OCI-LY1 (cell line): Measurements from ENCODE around the gene ATF7IP2.

Source experiments
- EZH2 ChIP-seq: fragments of 200-600 bp; sonication (generic), shearing (Covaris generic); IDR thresholded peaks from 2 replicates; pipeline ENCODE4 v1.8.0; 2017; ENCODE audit warnings: borderline replicate concordance, mixed run types, mild to moderate bottlenecking, antibody characterized with exemption, low read length, moderate library complexity, mixed read lengths
- TF ChIP-seq, protein P1 (sequence below): fragments of 200-600 bp; sonication (generic), shearing (Covaris generic); IDR thresholded peaks from 2 replicates; pipeline ENCODE4 v1.5.1; 2017; ENCODE audit warnings: mild to moderate bottlenecking, antibody characterized with exemption, low read length, moderate library complexity, mixed read lengths

DNA sequence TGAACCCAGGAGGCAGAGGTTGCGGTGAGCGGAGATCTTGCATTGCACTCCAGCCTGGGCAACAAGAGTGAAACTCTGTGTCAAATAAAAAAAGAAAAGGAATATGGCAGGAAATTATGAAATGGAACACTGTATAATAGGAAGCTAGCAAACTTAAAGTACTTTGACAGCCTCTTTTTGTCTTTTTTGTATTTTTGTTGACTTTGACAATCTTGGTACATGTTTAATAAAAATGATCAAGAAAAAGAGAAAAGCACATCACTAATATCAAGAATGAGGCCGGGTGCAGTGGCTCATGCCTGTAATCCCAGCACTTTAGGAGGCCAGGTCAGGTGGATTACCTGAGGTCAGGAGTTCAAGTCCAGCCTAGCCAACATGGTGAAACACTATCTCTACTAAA is 5.5 kb downstream of the ATF7IP2 start:
- TF ChIP-seq, protein P1, sequence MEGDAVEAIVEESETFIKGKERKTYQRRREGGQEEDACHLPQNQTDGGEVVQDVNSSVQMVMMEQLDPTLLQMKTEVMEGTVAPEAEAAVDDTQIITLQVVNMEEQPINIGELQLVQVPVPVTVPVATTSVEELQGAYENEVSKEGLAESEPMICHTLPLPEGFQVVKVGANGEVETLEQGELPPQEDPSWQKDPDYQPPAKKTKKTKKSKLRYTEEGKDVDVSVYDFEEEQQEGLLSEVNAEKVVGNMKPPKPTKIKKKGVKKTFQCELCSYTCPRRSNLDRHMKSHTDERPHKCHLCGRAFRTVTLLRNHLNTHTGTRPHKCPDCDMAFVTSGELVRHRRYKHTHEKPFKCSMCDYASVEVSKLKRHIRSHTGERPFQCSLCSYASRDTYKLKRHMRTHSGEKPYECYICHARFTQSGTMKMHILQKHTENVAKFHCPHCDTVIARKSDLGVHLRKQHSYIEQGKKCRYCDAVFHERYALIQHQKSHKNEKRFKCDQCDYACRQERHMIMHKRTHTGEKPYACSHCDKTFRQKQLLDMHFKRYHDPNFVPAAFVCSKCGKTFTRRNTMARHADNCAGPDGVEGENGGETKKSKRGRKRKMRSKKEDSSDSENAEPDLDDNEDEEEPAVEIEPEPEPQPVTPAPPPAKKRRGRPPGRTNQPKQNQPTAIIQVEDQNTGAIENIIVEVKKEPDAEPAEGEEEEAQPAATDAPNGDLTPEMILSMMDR: no peak
- no peak for TF ChIP-seq EZH2
